ENCODE results near the gene TBK1.

Gene TBK1

GRCh38 chr12:64452559-64453329 is 824 bp downstream of the TBK1 start:
- peak; percentile 78 for DNase-seq (ENCODE audit: low read depth)

GRCh38 chr12:64455506-64455905 is 3.6 kb downstream of the TBK1 start:
- DNase-seq (ENCODE audit: low read depth), result no peak

- DNase-seq (ENCODE audit: low read depth), result no peak
These were observed 4.2 kb downstream of the TBK1 start for GRCh38 chr12:64456119-64456518.

- DNase-seq (ENCODE audit: low read depth), result no peak
These were observed 5.1 kb downstream of the TBK1 start for GRCh38 chr12:64457032-64457431.

- DNase-seq (ENCODE audit: low read depth), result no peak
These were observed 5.5 kb downstream of the TBK1 start for GRCh38 chr12:64457466-64457865.

GRCh38 chr12:64457923-64458322 is 6.0 kb downstream of the TBK1 start:
- no peak for DNase-seq (ENCODE audit: low read depth)

- DNase-seq (ENCODE audit: low read depth), result no peak
These were observed 7.5 kb downstream of the TBK1 start for GRCh38 chr12:64459394-64459891.

GRCh38 chr12:64461634-64462414 is 9.9 kb downstream of the TBK1 start:
- DNase-seq (ENCODE audit: low read depth), result peak; percentile 93

GRCh38 chr12:64466178-64466577 is 14.3 kb downstream of the TBK1 start:
- DNase-seq (ENCODE audit: low read depth), result no peak

- no peak for DNase-seq (ENCODE audit: low read depth)
These were observed 17.0 kb downstream of the TBK1 start for GRCh38 chr12:64468966-64469365.

GRCh38 chr12:64469455-64470142 is 17.7 kb downstream of the TBK1 start:
- DNase-seq (ENCODE audit: low read depth), result no peak

GRCh38 chr12:64470495-64470894 is 18.6 kb downstream of the TBK1 start:
- DNase-seq (ENCODE audit: low read depth), result no peak

- no peak for DNase-seq (ENCODE audit: low read depth)
These were observed 21.3 kb downstream of the TBK1 start for GRCh38 chr12:64473176-64473575.

- no peak for DNase-seq (ENCODE audit: low read depth)
These were observed 23.6 kb downstream of the TBK1 start for GRCh38 chr12:64475518-64475917.

GRCh38 chr12:64476844-64477243 is 24.9 kb downstream of the TBK1 start:
- no peak for DNase-seq (ENCODE audit: low read depth)

GRCh38 chr12:64478661-64479060 is 26.7 kb downstream of the TBK1 start:
- no peak for DNase-seq (ENCODE audit: low read depth)

- DNase-seq (ENCODE audit: low read depth), result peak; percentile 83
These were observed 28.2 kb downstream of the TBK1 start for GRCh38 chr12:64480148-64480547.

GRCh38 chr12:64486657-64487056 is 34.7 kb downstream of the TBK1 start:
- DNase-seq (ENCODE audit: low read depth), result no peak

GRCh38 chr12:64491718-64492117 is 39.8 kb downstream of the TBK1 start:
- no peak for DNase-seq (ENCODE audit: low read depth)

- no peak for DNase-seq (ENCODE audit: low read depth)
These were observed 41.6 kb downstream of the TBK1 start for GRCh38 chr12:64493513-64493912.

- no peak for DNase-seq (ENCODE audit: low read depth)
These were observed 43.2 kb downstream of the TBK1 start for GRCh38 chr12:64494998-64495729.

GRCh38 chr12:64496839-64497400 is 45.0 kb downstream of the TBK1 start:
- DNase-seq (ENCODE audit: low read depth), result no peak
